Stomach (tissue), 4 donors: ENCODE data around the gene MTR.

Experiments
- CTCF ChIP-seq, 7 experiments: fragments of 450-650 bp in 4 of 7; fragments of 200-600 bp in 3 of 7; sonication (generic) in 3 of 7; IDR thresholded peaks; one replicate each; pipeline ENCODE4 v1.5.1; 2016 to 2019; ENCODE audit warnings: antibody characterized with exemption in 7 of 7, control low read depth in 2 of 7, mild to moderate bottlenecking in 1 of 7
- EP300 ChIP-seq: sonication (generic); formaldehyde crosslinking; IDR thresholded peaks from one replicate; pipeline ENCODE4 v1.6.1; 2017; ENCODE audit warnings: antibody characterized with exemption
- POLR2AphosphoS5 ChIP-seq, 3 donors: sonication (generic); formaldehyde crosslinking; IDR thresholded peaks; one replicate each; pipeline ENCODE4 v1.6.1; 2016; ENCODE audit warnings: antibody characterized with exemption in 3 of 3

- TF ChIP-seq CTCF (IDR thresholded peaks at IDR 0.05), result no peak
- no peak for TF ChIP-seq POLR2AphosphoS5 (IDR thresholded peaks at IDR 0.05)
- no peak for TF ChIP-seq EP300
These were observed 77.1 kb downstream of the MTR start for GRCh38 chr1:236872075-236872666.
